ENCODE data around the gene DOP1B.

The DOP1B gene

DNA sequence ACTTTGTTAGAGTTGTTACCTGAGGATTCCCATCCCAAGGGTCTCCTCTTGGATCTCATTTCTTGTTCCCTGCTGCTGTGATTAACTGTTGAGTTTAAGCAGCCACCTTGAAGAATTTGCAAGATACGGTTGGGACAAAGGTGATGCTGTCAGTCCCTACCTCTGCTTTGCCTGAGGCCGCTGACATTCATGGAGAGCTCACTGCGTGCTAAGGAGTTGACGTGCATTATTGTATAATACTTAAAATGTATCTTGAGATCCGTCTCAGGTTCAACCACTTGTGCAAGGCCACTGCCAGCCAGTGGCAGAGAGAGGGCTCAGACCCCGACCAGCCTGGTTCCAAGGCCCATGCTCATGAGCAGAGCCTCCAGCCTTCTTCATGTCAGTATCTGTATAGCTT is 14.2 kb downstream of the DOP1B start:
- Histone ChIP-seq H3K79me2 (ENCODE audit: insufficient read depth, low read length) (no peaks in the 10 kb centered on the region), H3K9ac (ENCODE audit: low read length) (no peak overlapping the region), H3F3A (ENCODE audit: insufficient read depth, low read length) (no peaks in the 10 kb centered on the region), H3K9me2 (ENCODE audit: low read depth, low read length) (no peaks in the 10 kb centered on the region), H3K36me3 (ENCODE audit: insufficient read depth, low read length) (no peaks in the 10 kb centered on the region), H3K4me2 (ENCODE audit: low read length) (no peak overlapping the region), H3K27ac (ENCODE audit: low read depth, low read length, poor library complexity, severe bottlenecking) (no peak overlapping the region), H3K27me3 (ENCODE audit: insufficient read depth, low read length) (no peaks in the 10 kb centered on the region), H4K20me1 (ENCODE audit: insufficient read depth, low read length) (no peaks in the 10 kb centered on the region), H3K9me3 (ENCODE audit: low read length) (no peaks in the 10 kb centered on the region), H2AFZ (ENCODE audit: low read length) (no peak overlapping the region), H3K4me1 (ENCODE audit: insufficient read depth, low read length, severe bottlenecking) (peaks cover 9% of the 10 kb centered on the region), H3K4me3 (ENCODE audit: low read depth, low read length, poor library complexity, severe bottlenecking) (no peak overlapping the region)
- TF ChIP-seq EZH2 (IDR thresholded peaks at IDR 0.05; ENCODE audit: borderline replicate concordance, low read length): no peak
- TF ChIP-seq, protein P1, sequence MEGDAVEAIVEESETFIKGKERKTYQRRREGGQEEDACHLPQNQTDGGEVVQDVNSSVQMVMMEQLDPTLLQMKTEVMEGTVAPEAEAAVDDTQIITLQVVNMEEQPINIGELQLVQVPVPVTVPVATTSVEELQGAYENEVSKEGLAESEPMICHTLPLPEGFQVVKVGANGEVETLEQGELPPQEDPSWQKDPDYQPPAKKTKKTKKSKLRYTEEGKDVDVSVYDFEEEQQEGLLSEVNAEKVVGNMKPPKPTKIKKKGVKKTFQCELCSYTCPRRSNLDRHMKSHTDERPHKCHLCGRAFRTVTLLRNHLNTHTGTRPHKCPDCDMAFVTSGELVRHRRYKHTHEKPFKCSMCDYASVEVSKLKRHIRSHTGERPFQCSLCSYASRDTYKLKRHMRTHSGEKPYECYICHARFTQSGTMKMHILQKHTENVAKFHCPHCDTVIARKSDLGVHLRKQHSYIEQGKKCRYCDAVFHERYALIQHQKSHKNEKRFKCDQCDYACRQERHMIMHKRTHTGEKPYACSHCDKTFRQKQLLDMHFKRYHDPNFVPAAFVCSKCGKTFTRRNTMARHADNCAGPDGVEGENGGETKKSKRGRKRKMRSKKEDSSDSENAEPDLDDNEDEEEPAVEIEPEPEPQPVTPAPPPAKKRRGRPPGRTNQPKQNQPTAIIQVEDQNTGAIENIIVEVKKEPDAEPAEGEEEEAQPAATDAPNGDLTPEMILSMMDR (IDR thresholded peaks at IDR 0.05; ENCODE audit: low read length): no peak

DNA sequence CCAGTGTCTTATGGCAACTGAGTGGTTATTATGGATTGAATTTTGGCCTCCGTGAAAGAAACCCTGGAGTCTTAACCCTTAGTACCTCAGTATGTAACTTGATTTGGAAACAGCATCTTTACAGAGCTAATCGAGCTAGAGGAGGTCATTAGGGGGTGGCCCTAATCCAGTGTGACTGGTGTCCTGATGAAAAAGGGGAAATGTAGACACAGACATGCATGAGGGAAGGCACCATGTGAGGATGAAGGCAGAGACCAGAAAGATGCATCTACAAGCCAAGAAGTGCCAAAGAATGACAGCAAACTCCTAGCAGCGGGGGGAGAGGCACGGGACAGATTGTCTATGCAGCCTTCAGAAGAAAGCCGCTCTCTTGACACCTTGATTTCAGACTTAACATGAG is 14.7 kb downstream of the DOP1B start:
- Histone ChIP-seq H3K27me3 (ENCODE audit: insufficient read depth, low read length) (no peaks in the 10 kb centered on the region), H3K79me2 (ENCODE audit: insufficient read depth, low read length) (no peaks in the 10 kb centered on the region), H4K20me1 (ENCODE audit: insufficient read depth, low read length) (no peaks in the 10 kb centered on the region), H2AFZ (ENCODE audit: low read length) (no peak overlapping the region), H3K4me3 (ENCODE audit: low read depth, low read length, poor library complexity, severe bottlenecking) (no peak overlapping the region), H3K4me1 (ENCODE audit: insufficient read depth, low read length, severe bottlenecking) (peaks cover 14% of the 10 kb centered on the region), H3K4me2 (ENCODE audit: low read length) (no peak overlapping the region), H3K9ac (ENCODE audit: low read length) (no peak overlapping the region), H3F3A (ENCODE audit: insufficient read depth, low read length) (no peaks in the 10 kb centered on the region), H3K36me3 (ENCODE audit: insufficient read depth, low read length) (no peaks in the 10 kb centered on the region), H3K9me2 (ENCODE audit: low read depth, low read length) (no peaks in the 10 kb centered on the region), H3K9me3 (ENCODE audit: low read length) (no peaks in the 10 kb centered on the region), H3K27ac (ENCODE audit: low read depth, low read length, poor library complexity, severe bottlenecking) (no peak overlapping the region)
- TF ChIP-seq, protein P1 (IDR thresholded peaks at IDR 0.05; ENCODE audit: low read length): no peak
- TF ChIP-seq EZH2 (IDR thresholded peaks at IDR 0.05; ENCODE audit: borderline replicate concordance, low read length): no peak

DNA sequence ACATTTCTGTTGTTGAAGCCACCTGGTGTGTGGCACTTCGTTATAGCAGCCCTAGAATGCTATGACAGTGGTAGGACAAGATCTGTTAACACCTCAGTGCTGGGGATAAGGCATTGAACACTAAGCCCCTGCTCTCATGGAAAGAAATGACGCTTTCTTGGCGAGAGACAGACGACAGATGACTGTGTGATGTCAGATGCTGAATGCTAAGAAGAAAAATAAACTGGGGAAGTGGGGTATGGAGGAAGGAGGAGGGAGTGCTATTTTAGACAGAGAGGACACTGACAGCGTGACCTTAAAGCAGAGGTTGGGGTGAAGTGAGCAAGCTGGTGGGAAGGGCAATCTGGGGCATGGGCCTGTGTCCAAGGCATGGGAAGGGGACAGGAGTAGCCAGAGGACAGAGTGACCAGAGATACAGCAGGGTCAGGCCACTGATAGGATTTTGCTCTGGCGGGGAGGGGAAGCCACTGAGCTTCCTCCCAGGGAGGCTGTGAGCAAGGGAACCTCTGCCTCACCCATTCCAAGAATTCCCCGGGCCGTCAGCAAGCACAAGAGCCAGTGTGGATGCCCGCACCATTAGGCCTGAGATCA is 15.2 kb downstream of the DOP1B start:
- Histone ChIP-seq H3K4me2 (ENCODE audit: low read length) (no peak overlapping the region), H3K9ac (ENCODE audit: low read length) (no peak overlapping the region), H3K79me2 (ENCODE audit: insufficient read depth, low read length) (no peaks in the 10 kb centered on the region), H3K36me3 (ENCODE audit: insufficient read depth, low read length) (no peaks in the 10 kb centered on the region), H3K9me2 (ENCODE audit: low read depth, low read length) (no peaks in the 10 kb centered on the region), H2AFZ (ENCODE audit: low read length) (no peak overlapping the region), H3K27me3 (ENCODE audit: insufficient read depth, low read length) (no peaks in the 10 kb centered on the region), H3K4me3 (ENCODE audit: low read depth, low read length, poor library complexity, severe bottlenecking) (no peak overlapping the region), H4K20me1 (ENCODE audit: insufficient read depth, low read length) (no peaks in the 10 kb centered on the region), H3K27ac (ENCODE audit: low read depth, low read length, poor library complexity, severe bottlenecking) (no peak overlapping the region), H3K9me3 (ENCODE audit: low read length) (no peaks in the 10 kb centered on the region), H3F3A (ENCODE audit: insufficient read depth, low read length) (no peaks in the 10 kb centered on the region), H3K4me1 (ENCODE audit: insufficient read depth, low read length, severe bottlenecking) (peaks cover 15% of the 10 kb centered on the region)
- TF ChIP-seq, protein P1 (IDR thresholded peaks at IDR 0.05; ENCODE audit: low read length): no peak
- TF ChIP-seq EZH2 (IDR thresholded peaks at IDR 0.05; ENCODE audit: borderline replicate concordance, low read length): no peak
